Measurements from ENCODE around the gene LGR4. TPM values are rescaled to one million over a fixed set of nuclear protein-coding genes. Genes with fewer than 3 reads are reported as not detected.

The LGR4 gene
- total and polyA plus RNA-seq, 2 of the 13 experiments (the other 11 are each of a cell fraction or from before 2014, with no cell fraction given): 42.1 to 68.7 TPM

DNA sequence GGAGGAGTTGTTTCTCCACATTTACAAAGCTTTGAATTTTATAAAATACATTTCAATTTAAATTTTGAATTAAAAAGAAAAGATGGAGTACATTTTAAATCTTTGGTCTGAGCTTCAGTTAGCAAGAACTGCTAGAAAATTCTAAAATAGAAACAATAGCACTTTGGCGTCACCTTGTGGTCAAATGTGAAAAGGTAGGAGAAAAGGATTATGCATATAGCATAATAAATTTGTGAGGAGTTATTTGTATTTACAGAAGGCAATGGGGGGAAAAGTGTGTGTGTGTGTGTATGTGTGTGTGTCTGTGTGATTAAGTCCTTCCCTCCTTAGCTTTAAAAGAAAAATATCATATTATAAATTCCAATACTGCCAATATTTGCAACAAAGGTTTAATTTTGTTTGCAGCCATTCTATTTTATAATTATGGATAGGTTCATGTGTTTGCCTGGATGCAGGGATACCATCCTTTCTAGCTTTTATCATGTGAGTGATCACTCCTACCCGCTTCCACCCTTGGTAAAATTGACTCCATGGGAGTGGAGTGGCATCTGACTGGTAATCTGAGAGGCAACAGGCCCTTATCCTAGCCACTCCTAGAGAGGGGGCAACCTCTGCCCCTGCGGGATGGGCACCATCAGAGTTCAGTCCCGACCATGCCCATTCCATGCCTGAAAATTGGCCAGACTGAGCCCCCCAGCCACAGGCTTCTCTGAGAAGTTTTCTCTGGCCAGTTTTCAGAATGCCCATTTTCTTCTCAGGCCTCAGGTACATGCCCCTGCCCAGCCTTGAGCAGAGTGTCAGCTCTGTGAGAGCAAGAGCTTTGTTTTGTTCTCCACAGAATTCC is 13.6 kb upstream of the LGR4 start:
- no peaks in the 10 kb centered on the region for H3K9me3 ChIP-seq (ENCODE audit: low read length)
- no peak overlapping the region for H2AFZ ChIP-seq (ENCODE audit: low read length)
- DNase-seq (ENCODE audit: low spot score): peak; percentile 54
- ATAC-seq: peak; percentile 54
- H3K79me2 ChIP-seq (ENCODE audit: insufficient read depth, low read length): no peaks in the 10 kb centered on the region
- in situ Hi-C loops (cut with HindIII; ENCODE audit: extremely low pct_ligation_motif_present, low pct_unique_long_range_greater_than_20kb): loop anchor here (25.0 kb wide), 1 partner anchor 724 kb away; no protein-coding TSS in a partner anchor
- H3K4me3 ChIP-seq (replicated peaks in 1 of 3; ENCODE audit: insufficient read depth in 1 of 3, low read depth in 2 of 3, low read length in 3 of 3): no peak overlapping the region
- ChIA-PET CTCF (ENCODE audit: low intra/inter-chr PET ratio, low total read pairs) (interaction anchor here (0.8 to 1.9 kb wide), 3 partner anchors 302 to 732 kb away, joined by 3 to 35 read pairs (median 4); no protein-coding TSS in a partner anchor), POLR2A (interaction anchor here (2.0 kb wide), 1 partner anchor 13 kb away, joined by 12 read pairs; the partner anchor contains the start of gene LGR4)
- intact Hi-C loops (cut with micrococcal nuclease; ENCODE audit: unreplicated experiment): loop anchor here (1.0 to 2.0 kb wide), 3 partner anchors 281 to 732 kb away; no protein-coding TSS in a partner anchor
- BruUV-seq (replicated peaks): no TSS peak
- H3K27me3 ChIP-seq (ENCODE audit: control insufficient read depth in 1 of 2, insufficient read depth in 2 of 2, low read length in 2 of 2): no peaks in the 10 kb centered on the region; a peak in 1 of 5 replicates
- 17% methylated on average over 3 of the region's 4 CpGs for WGBS (ENCODE audit: low lambda C conversion rate)
- peaks cover 0 to 4% of the 10 kb centered on the region in 2 experiments; a peak in 2 of 5 replicates for H3K36me3 ChIP-seq (replicated peaks in 1 of 2; ENCODE audit: control insufficient read depth in 1 of 2, insufficient read depth in 2 of 2, low read length in 2 of 2)
- peaks cover 6% of the 10 kb centered on the region; the same call in 1 of the 2 replicates for H3K4me1 ChIP-seq (ENCODE audit: insufficient read depth, low read length)
- no peaks in the 10 kb centered on the region for H4K20me1 ChIP-seq (ENCODE audit: insufficient read depth, low read length)
- H3K9ac ChIP-seq (ENCODE audit: insufficient read depth, low read depth, low read length): no peak overlapping the region
- no peak overlapping the region for H3K27ac ChIP-seq (ENCODE audit: extremely low read length, insufficient read depth, low read length)
- FAIRE-seq: no peak
- no peak overlapping the region for H3K4me2 ChIP-seq (ENCODE audit: low read depth, low read length)
- TF ChIP-seq, protein P1, sequence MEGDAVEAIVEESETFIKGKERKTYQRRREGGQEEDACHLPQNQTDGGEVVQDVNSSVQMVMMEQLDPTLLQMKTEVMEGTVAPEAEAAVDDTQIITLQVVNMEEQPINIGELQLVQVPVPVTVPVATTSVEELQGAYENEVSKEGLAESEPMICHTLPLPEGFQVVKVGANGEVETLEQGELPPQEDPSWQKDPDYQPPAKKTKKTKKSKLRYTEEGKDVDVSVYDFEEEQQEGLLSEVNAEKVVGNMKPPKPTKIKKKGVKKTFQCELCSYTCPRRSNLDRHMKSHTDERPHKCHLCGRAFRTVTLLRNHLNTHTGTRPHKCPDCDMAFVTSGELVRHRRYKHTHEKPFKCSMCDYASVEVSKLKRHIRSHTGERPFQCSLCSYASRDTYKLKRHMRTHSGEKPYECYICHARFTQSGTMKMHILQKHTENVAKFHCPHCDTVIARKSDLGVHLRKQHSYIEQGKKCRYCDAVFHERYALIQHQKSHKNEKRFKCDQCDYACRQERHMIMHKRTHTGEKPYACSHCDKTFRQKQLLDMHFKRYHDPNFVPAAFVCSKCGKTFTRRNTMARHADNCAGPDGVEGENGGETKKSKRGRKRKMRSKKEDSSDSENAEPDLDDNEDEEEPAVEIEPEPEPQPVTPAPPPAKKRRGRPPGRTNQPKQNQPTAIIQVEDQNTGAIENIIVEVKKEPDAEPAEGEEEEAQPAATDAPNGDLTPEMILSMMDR (CRISPR knock-in tag; IDR thresholded peaks at IDR 0.05): peak; percentile 75
- TF ChIP-seq, protein P2, sequence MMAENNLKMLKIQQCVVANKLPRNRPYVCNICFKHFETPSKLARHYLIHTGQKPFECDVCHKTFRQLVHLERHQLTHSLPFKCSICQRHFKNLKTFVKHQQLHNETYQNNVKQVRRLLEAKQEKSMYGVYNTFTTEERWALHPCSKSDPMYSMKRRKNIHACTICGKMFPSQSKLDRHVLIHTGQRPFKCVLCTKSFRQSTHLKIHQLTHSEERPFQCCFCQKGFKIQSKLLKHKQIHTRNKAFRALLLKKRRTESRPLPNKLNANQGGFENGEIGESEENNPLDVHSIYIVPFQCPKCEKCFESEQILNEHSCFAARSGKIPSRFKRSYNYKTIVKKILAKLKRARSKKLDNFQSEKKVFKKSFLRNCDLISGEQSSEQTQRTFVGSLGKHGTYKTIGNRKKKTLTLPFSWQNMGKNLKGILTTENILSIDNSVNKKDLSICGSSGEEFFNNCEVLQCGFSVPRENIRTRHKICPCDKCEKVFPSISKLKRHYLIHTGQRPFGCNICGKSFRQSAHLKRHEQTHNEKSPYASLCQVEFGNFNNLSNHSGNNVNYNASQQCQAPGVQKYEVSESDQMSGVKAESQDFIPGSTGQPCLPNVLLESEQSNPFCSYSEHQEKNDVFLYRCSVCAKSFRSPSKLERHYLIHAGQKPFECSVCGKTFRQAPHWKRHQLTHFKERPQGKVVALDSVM (CRISPR knock-in tag; IDR thresholded peaks at IDR 0.05): no peak
- no peak for TF ChIP-seq RBM39 (IDR thresholded peaks at IDR 0.05; ENCODE audit: low read depth, low read length, poor library complexity, severe bottlenecking)
- TF ChIP-seq, protein P3, sequence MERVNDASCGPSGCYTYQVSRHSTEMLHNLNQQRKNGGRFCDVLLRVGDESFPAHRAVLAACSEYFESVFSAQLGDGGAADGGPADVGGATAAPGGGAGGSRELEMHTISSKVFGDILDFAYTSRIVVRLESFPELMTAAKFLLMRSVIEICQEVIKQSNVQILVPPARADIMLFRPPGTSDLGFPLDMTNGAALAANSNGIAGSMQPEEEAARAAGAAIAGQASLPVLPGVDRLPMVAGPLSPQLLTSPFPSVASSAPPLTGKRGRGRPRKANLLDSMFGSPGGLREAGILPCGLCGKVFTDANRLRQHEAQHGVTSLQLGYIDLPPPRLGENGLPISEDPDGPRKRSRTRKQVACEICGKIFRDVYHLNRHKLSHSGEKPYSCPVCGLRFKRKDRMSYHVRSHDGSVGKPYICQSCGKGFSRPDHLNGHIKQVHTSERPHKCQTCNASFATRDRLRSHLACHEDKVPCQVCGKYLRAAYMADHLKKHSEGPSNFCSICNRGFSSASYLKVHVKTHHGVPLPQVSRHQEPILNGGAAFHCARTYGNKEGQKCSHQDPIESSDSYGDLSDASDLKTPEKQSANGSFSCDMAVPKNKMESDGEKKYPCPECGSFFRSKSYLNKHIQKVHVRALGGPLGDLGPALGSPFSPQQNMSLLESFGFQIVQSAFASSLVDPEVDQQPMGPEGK (CRISPR knock-in tag; IDR thresholded peaks at IDR 0.05): no peak
- TF ChIP-seq, protein P4, sequence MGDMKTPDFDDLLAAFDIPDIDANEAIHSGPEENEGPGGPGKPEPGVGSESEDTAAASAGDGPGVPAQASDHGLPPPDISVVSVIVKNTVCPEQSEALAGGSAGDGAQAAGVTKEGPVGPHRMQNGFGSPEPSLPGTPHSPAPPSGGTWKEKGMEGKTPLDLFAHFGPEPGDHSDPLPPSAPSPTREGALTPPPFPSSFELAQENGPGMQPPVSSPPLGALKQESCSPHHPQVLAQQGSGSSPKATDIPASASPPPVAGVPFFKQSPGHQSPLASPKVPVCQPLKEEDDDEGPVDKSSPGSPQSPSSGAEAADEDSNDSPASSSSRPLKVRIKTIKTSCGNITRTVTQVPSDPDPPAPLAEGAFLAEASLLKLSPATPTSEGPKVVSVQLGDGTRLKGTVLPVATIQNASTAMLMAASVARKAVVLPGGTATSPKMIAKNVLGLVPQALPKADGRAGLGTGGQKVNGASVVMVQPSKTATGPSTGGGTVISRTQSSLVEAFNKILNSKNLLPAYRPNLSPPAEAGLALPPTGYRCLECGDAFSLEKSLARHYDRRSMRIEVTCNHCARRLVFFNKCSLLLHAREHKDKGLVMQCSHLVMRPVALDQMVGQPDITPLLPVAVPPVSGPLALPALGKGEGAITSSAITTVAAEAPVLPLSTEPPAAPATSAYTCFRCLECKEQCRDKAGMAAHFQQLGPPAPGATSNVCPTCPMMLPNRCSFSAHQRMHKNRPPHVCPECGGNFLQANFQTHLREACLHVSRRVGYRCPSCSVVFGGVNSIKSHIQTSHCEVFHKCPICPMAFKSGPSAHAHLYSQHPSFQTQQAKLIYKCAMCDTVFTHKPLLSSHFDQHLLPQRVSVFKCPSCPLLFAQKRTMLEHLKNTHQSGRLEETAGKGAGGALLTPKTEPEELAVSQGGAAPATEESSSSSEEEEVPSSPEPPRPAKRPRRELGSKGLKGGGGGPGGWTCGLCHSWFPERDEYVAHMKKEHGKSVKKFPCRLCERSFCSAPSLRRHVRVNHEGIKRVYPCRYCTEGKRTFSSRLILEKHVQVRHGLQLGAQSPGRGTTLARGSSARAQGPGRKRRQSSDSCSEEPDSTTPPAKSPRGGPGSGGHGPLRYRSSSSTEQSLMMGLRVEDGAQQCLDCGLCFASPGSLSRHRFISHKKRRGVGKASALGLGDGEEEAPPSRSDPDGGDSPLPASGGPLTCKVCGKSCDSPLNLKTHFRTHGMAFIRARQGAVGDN (CRISPR knock-in tag; IDR thresholded peaks at IDR 0.05): no peak
- TF ChIP-seq, protein P5, sequence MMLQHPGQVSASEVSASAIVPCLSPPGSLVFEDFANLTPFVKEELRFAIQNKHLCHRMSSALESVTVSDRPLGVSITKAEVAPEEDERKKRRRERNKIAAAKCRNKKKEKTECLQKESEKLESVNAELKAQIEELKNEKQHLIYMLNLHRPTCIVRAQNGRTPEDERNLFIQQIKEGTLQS (CRISPR knock-in tag; IDR thresholded peaks at IDR 0.05): no peak

All from HepG2 (cell line).